SU-DHL-6 (cell line): ENCODE measurements around the gene APBA2.

Experiments
- H2AFZ ChIP-seq: fragments of 200-600 bp; sonication (generic); 2 replicates; pipeline ENCODE4 v1.6.1; 2014; ENCODE audit warnings: low read depth, mild to moderate bottlenecking, moderate library complexity, mixed read lengths, antibody characterized with exemption, low read length; ENCODE audit not compliant: severe bottlenecking
- H3F3A ChIP-seq: fragments of 200-600 bp; shearing (Covaris generic); 2 replicates; pipeline ENCODE4 v1.6.0; 2016; ENCODE audit warnings: antibody characterized with exemption, mild to moderate bottlenecking; ENCODE audit not compliant: insufficient read depth
- H3K27ac ChIP-seq: fragments of 200-600 bp; sonication (generic); 2 replicates; pipeline ENCODE4 v1.5.1; 2016; ENCODE audit warnings: low read depth, mild to moderate bottlenecking, low read length, moderate library complexity, mixed read lengths
- H3K27me3 ChIP-seq: fragments of 200-600 bp; sonication (generic), shearing (Covaris generic); 2 replicates; pipeline ENCODE4 v1.6.0; 2014; ENCODE audit warnings: mild to moderate bottlenecking, low read length
- H3K36me3 ChIP-seq: fragments of 200-600 bp; sonication (generic); 2 replicates; pipeline ENCODE4 v1.6.1; 2014; ENCODE audit warnings: mild to moderate bottlenecking, low read length, mixed read lengths
- H3K4me2 ChIP-seq: fragments of 300-600, 200-600 bp; shearing (Covaris generic), sonication (generic); 2 replicates; pipeline ENCODE4 v1.6.0; 2014; ENCODE audit warnings: low read length, low read depth, mild to moderate bottlenecking; ENCODE audit not compliant: poor library complexity, severe bottlenecking
- H3K4me3 ChIP-seq: fragments of 200-600 bp; sonication (generic); 2 replicates; pipeline ENCODE4 v1.5.1; 2014; ENCODE audit warnings: antibody characterized with exemption, low read length, mild to moderate bottlenecking, mixed read lengths; ENCODE audit not compliant: insufficient read depth, poor library complexity, severe bottlenecking
- H3K79me2 ChIP-seq: fragments of 200-600 bp; sonication (generic); 2 replicates; pipeline ENCODE4 v1.6.1; 2014; ENCODE audit warnings: mild to moderate bottlenecking, low read length, moderate library complexity; ENCODE audit not compliant: insufficient read depth
- H3K9ac ChIP-seq: fragments of 200-600 bp; sonication (generic); 2 replicates; pipeline ENCODE4 v1.7.0; 2014; ENCODE audit warnings: mild to moderate bottlenecking, low read length
- H3K9me2 ChIP-seq: fragments of 200-600 bp; sonication (generic); replicated peaks from 2 replicates; pipeline ENCODE4 v1.6.1; 2014; ENCODE audit warnings: low read length; ENCODE audit not compliant: insufficient read depth
- H3K9me3 ChIP-seq: fragments of 200-600 bp; sonication (generic); 2 replicates; pipeline ENCODE4 v1.6.1; 2014; ENCODE audit warnings: low read length, mixed read lengths; ENCODE audit not compliant: insufficient read depth
- H4K20me1 ChIP-seq: fragments of 200-600 bp; sonication (generic); 2 replicates; pipeline ENCODE4 v1.6.1; 2014; ENCODE audit warnings: low read depth, mild to moderate bottlenecking, antibody characterized with exemption, low read length, moderate library complexity, mixed read lengths
- EZH2phosphoT487 ChIP-seq: fragments of 200-600 bp; sonication (generic), shearing (Covaris generic); conservative IDR thresholded peaks from 2 replicates; pipeline ENCODE4 v1.6.1; 2018; ENCODE audit warnings: mild to moderate bottlenecking, antibody characterized with exemption, low read length, moderate library complexity, mixed read lengths
- TF ChIP-seq, protein P1 (sequence below): fragments of 200-600 bp; sonication (generic); IDR thresholded peaks from one replicate; pipeline ENCODE4 v1.5.1; 2017; ENCODE audit warnings: antibody characterized with exemption, mild to moderate bottlenecking, low read length, moderate library complexity; ENCODE audit not compliant: insufficient read depth, poor library complexity, severe bottlenecking

Gene APBA2

DNA sequence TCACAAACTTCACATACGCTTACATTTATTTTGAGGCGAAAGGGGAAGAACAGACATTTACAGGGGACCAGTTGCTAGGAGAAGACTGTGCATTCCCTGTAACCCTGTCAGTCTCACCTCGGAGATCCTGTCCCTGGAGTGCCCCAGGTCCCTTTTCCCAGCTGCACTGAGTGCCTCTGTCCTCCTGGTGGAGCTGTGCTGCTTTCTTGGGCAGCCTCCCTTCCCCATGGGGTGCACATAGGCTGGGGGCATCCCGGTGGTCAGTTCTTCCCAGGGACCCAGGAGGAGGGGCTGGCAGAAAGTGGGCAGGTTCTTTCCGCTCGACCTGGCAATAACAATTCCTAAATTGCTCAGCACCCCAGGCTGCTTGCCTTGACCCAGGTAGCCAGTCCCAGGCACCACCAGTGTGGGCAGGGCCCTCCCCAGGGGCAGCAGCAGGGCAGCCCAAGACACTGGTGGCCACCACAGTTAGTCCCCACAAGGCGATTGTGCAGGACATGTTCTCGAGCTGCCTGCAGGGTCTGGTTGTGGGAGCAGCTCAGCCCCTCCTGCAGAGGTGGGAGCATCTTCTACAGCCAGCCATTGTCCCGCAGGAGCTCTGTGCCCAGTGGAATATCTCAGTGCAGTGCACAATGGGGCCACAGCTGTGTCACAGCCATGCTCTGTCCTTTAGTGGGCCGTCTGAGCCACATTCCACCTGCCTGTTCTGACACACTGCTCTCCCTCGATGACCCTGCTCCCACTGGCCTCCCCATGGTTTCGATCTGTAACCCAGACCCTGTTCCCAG is 36.3 kb downstream of the APBA2 start:
- no peak overlapping the region for H3K9ac ChIP-seq
- H3K4me2 ChIP-seq, result no peak overlapping the region
- H3K4me3 ChIP-seq, result no peak overlapping the region
- H2AFZ ChIP-seq, result no peak overlapping the region
- no peaks in the 10 kb centered on the region for H3K79me2 ChIP-seq
- no peaks in the 10 kb centered on the region for H4K20me1 ChIP-seq
- no peaks in the 10 kb centered on the region for H3K9me2 ChIP-seq
- TF ChIP-seq, protein P1, sequence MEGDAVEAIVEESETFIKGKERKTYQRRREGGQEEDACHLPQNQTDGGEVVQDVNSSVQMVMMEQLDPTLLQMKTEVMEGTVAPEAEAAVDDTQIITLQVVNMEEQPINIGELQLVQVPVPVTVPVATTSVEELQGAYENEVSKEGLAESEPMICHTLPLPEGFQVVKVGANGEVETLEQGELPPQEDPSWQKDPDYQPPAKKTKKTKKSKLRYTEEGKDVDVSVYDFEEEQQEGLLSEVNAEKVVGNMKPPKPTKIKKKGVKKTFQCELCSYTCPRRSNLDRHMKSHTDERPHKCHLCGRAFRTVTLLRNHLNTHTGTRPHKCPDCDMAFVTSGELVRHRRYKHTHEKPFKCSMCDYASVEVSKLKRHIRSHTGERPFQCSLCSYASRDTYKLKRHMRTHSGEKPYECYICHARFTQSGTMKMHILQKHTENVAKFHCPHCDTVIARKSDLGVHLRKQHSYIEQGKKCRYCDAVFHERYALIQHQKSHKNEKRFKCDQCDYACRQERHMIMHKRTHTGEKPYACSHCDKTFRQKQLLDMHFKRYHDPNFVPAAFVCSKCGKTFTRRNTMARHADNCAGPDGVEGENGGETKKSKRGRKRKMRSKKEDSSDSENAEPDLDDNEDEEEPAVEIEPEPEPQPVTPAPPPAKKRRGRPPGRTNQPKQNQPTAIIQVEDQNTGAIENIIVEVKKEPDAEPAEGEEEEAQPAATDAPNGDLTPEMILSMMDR, result no peak
- TF ChIP-seq EZH2phosphoT487, result no peak
- H3K27ac ChIP-seq, result no peak overlapping the region
- H3K36me3 ChIP-seq, result no peaks in the 10 kb centered on the region
- H3F3A ChIP-seq, result no peaks in the 10 kb centered on the region
- H3K9me3 ChIP-seq, result no peaks in the 10 kb centered on the region
- H3K27me3 ChIP-seq, result no peaks in the 10 kb centered on the region

DNA sequence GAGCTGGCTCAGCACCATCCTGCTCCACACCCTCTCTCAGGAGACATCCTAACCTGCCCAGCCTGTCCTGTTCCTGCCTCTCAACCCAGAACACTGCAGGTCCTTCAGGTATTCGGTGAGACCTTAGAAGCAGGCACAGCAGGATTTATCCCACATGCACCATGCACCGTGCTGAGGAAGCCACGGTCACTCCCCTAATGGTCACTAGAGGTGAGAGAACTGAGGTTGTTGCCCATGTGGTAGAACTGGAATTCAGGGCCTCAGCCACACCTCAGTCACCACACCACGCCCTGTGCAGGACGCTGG is 36.9 kb downstream of the APBA2 start:
- Histone ChIP-seq H3K9me3 (no peaks in the 10 kb centered on the region), H3K9ac (no peak overlapping the region), H3F3A (no peaks in the 10 kb centered on the region), H3K27ac (no peak overlapping the region), H3K9me2 (no peaks in the 10 kb centered on the region), H2AFZ (no peak overlapping the region), H3K4me2 (no peak overlapping the region), H3K4me3 (no peak overlapping the region), H3K79me2 (no peaks in the 10 kb centered on the region), H4K20me1 (no peaks in the 10 kb centered on the region), H3K36me3 (no peaks in the 10 kb centered on the region), H3K27me3 (no peaks in the 10 kb centered on the region)
- TF ChIP-seq, protein P1, result no peak
- TF ChIP-seq EZH2phosphoT487, result no peak

DNA sequence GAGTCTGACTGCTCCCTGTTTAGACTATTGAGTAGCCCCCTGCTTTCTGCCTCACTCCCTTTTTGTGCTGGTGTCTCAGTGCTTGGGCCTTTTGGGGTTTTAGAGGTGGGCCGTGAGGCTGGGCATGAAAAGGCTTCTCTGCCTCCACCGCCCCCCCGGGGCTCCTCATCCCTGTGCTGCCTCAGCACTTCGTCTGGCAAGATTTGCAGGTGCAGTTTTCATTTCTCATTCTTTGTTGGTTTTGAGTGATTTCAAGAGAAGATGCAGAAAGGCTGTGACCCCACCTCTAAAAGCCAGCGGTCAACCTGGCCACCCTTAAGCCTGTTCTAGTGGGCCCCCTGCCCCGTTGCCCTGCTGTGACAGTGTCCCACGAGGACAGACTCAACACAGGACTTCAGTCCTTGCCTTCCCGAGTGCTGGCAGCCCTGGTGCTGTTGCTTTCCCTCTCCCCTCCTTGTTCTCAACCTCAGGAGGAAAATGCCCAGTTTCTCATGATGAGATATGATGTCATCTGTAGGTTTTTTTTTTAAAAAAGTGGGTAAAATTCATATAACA is 38.0 kb downstream of the APBA2 start:
- Histone ChIP-seq H3K9ac (no peak overlapping the region), H3K9me3 (no peaks in the 10 kb centered on the region), H3F3A (no peaks in the 10 kb centered on the region), H2AFZ (no peak overlapping the region), H3K36me3 (no peaks in the 10 kb centered on the region), H4K20me1 (no peaks in the 10 kb centered on the region), H3K27ac (no peak overlapping the region), H3K9me2 (no peaks in the 10 kb centered on the region), H3K4me2 (no peak overlapping the region), H3K27me3 (no peaks in the 10 kb centered on the region), H3K4me3 (no peak overlapping the region), H3K79me2 (no peaks in the 10 kb centered on the region)
- TF ChIP-seq EZH2phosphoT487, result no peak
- TF ChIP-seq, protein P1, result no peak
